Thyroid gland (tissue), 4 donors: Measurements from ENCODE around the gene KAZN.

Experiments used
- POLR2A ChIP-seq, 2 donors: fragments of 450-650 bp; IDR thresholded peaks; one replicate each; pipeline ENCODE4 v1.6.1; 2017; ENCODE audit warnings: antibody characterized with exemption in 2 of 2, mild to moderate bottlenecking in 2 of 2, moderate library complexity in 1 of 2
- TF ChIP-seq, protein P1 (sequence below), 6 experiments: fragments of 200-600 bp in 3 of 6; fragments of 450-650 bp in 3 of 6; sonication (generic) in 3 of 6; IDR thresholded peaks; one replicate each; pipeline ENCODE4 v1.5.1; 2016 to 2019; ENCODE audit warnings: antibody characterized with exemption in 6 of 6, mild to moderate bottlenecking in 2 of 6, inconsistent platforms in 1 of 6, moderate library complexity in 1 of 6

DNA sequence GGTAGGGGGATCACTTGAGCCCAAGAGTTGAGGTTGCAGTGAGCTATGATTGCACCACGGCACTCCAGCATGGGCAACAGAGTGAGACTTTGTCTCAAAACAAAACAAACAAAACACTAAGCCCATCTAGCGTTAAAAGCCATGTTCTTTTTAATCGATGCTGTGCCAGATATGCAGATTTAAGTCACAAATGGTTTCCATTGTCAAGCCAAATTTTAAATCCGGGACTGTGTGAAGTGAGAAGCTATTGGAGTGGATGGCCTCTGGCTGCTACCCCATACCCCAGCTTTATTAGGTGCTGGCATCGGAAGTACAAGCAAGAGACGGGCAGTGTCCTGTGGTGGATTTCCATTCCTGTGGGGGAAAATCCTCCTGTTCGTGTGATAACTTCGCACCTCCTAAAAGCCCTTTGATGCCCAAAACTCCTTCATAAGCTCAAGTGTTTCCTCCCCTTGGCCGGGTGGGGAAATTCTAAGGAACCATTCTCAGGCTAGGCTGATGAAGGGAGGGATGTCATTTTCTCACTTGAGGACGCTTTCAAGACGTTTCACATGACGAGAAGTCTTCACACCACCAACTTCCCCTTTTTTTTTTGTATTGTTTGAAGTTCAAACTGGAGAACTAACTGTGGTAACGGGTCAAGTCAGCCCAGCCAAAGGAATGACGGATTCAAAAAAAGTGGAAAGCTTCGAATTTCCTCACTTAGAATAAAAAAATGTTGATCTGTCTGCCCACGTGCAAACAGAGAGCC is 140.8 kb downstream of the KAZN start:
- no peak for TF ChIP-seq POLR2A (IDR thresholded peaks at IDR 0.05)
- TF ChIP-seq, protein P1, sequence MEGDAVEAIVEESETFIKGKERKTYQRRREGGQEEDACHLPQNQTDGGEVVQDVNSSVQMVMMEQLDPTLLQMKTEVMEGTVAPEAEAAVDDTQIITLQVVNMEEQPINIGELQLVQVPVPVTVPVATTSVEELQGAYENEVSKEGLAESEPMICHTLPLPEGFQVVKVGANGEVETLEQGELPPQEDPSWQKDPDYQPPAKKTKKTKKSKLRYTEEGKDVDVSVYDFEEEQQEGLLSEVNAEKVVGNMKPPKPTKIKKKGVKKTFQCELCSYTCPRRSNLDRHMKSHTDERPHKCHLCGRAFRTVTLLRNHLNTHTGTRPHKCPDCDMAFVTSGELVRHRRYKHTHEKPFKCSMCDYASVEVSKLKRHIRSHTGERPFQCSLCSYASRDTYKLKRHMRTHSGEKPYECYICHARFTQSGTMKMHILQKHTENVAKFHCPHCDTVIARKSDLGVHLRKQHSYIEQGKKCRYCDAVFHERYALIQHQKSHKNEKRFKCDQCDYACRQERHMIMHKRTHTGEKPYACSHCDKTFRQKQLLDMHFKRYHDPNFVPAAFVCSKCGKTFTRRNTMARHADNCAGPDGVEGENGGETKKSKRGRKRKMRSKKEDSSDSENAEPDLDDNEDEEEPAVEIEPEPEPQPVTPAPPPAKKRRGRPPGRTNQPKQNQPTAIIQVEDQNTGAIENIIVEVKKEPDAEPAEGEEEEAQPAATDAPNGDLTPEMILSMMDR (IDR thresholded peaks at IDR 0.05) = no peak
